Liver (tissue), 9 donors: ENCODE results near the gene VSTM2L. TPM values are rescaled to one million over a fixed set of nuclear protein-coding genes. Genes with fewer than 3 reads are reported as not detected.

Source experiments
- DNase-seq: peaks from one replicate; pipeline ENCODE4 v3.0.0-alpha.2; 2017; ENCODE audit warnings: low spot score
- H3K27ac ChIP-seq, 2 donors: one replicate each; pipeline ENCODE4 v1.7.0; 2013; ENCODE audit warnings: inconsistent platforms in 2 of 2, low read length in 2 of 2, control low read depth in 1 of 2, low read depth in 1 of 2, mild to moderate bottlenecking in 1 of 2
- H3K27me3 ChIP-seq, 4 donors: one replicate each; pipeline versions ENCODE4 v1.6.1 to v1.7.0; 2013; ENCODE audit warnings: low read length in 3 of 4, inconsistent platforms in 1 of 4, mild to moderate bottlenecking in 1 of 4, moderate library complexity in 1 of 4; ENCODE audit not compliant: control insufficient read depth in 4 of 4, insufficient read depth in 4 of 4
- H3K36me3 ChIP-seq, 4 donors: one replicate each; pipeline versions ENCODE4 v1.6.1 to v1.7.0; 2013; ENCODE audit warnings: low read length in 3 of 4, mild to moderate bottlenecking in 3 of 4, low read depth in 1 of 4, moderate library complexity in 1 of 4; ENCODE audit not compliant: control insufficient read depth in 4 of 4, insufficient read depth in 3 of 4
- H3K4me1 ChIP-seq, 4 donors: one replicate each; pipeline versions ENCODE4 v1.6.1 to v1.7.0; 2013; ENCODE audit warnings: low read length in 3 of 4, mild to moderate bottlenecking in 3 of 4, moderate library complexity in 1 of 4; ENCODE audit not compliant: control insufficient read depth in 4 of 4, insufficient read depth in 4 of 4
- H3K4me3 ChIP-seq, 3 donors: one replicate each; pipeline versions ENCODE4 v1.6.1 to v1.7.0; 2013; ENCODE audit warnings: low read length in 3 of 3, control low read depth in 1 of 3, low read depth in 1 of 3, mild to moderate bottlenecking in 1 of 3
- H3K9ac ChIP-seq, 2 donors: one replicate each; pipeline ENCODE4 v1.7.0; 2013; ENCODE audit warnings: low read length in 2 of 2, mild to moderate bottlenecking in 2 of 2, moderate library complexity in 2 of 2, control low read depth in 1 of 2, low read depth in 1 of 2
- H3K9me3 ChIP-seq, 4 donors: one replicate each; pipeline versions ENCODE4 v1.6.1 to v1.7.0; 2013; ENCODE audit warnings: low read length in 3 of 4; ENCODE audit not compliant: control insufficient read depth in 4 of 4
- EGR1 ChIP-seq, 2 donors: IDR thresholded peaks; 2 replicates each; pipeline ENCODE4 v1.6.1; 2016 to 2018; ENCODE audit warnings: antibody characterized with exemption in 2 of 2, low read depth in 2 of 2
- FOXA1 ChIP-seq: IDR thresholded peaks from 2 replicates; pipeline ENCODE4 v1.6.1; 2016; ENCODE audit warnings: antibody characterized with exemption
- FOXA2 ChIP-seq: IDR thresholded peaks from 2 replicates; pipeline ENCODE4 v1.6.1; 2016; ENCODE audit warnings: antibody characterized with exemption
- GABPA ChIP-seq, 2 donors: IDR thresholded peaks in 1 of 2; conservative IDR thresholded peaks in 1 of 2; 2 replicates each; pipeline ENCODE4 v1.6.1; 2016; ENCODE audit warnings: antibody characterized with exemption in 2 of 2, mild to moderate bottlenecking in 1 of 2, moderate library complexity in 1 of 2
- HNF4A ChIP-seq, 2 donors: conservative IDR thresholded peaks; 2 replicates each; pipeline ENCODE4 v1.6.1; 2016; ENCODE audit warnings: antibody characterized with exemption in 2 of 2, mild to moderate bottlenecking in 2 of 2
- HNF4G ChIP-seq: IDR thresholded peaks from 2 replicates; pipeline ENCODE4 v1.6.1; 2016; ENCODE audit warnings: antibody characterized with exemption
- JUND ChIP-seq, 2 donors: IDR thresholded peaks; 2 replicates each; pipeline ENCODE4 v1.6.1; 2016; ENCODE audit warnings: antibody characterized with exemption in 2 of 2
- MAX ChIP-seq: IDR thresholded peaks from 2 replicates; pipeline ENCODE4 v1.6.1; 2016; ENCODE audit warnings: antibody characterized with exemption
- NR2F2 ChIP-seq: IDR thresholded peaks from 2 replicates; pipeline ENCODE4 v1.6.1; 2016; ENCODE audit warnings: antibody characterized with exemption
- RAD21 ChIP-seq, 2 donors: IDR thresholded peaks; 2 replicates each; pipeline ENCODE4 v1.6.1; 2016; ENCODE audit warnings: antibody characterized with exemption in 2 of 2, mild to moderate bottlenecking in 2 of 2
- RXRA ChIP-seq, 2 donors: IDR thresholded peaks; 2 replicates each; pipeline ENCODE4 v1.6.1; 2017 to 2018; ENCODE audit warnings: antibody characterized with exemption in 2 of 2, mild to moderate bottlenecking in 1 of 2
- SP1 ChIP-seq: IDR thresholded peaks from 2 replicates; pipeline ENCODE4 v1.6.1; 2018; ENCODE audit warnings: antibody characterized with exemption, mild to moderate bottlenecking
- TAF1 ChIP-seq: conservative IDR thresholded peaks from 2 replicates; pipeline ENCODE4 v1.6.1; 2016; ENCODE audit warnings: antibody characterized with exemption, mild to moderate bottlenecking
- YY1 ChIP-seq: IDR thresholded peaks from 2 replicates; pipeline ENCODE4 v1.6.1; 2016; ENCODE audit warnings: antibody characterized with exemption, mild to moderate bottlenecking
- WGBS: extraction: QIAGEN DNeasy Blood & Tissue Kit; methylation state at CpG from one replicate; pipeline ENCODE4 v1.1.7; 2013; 5-methylcytosine and 5-hydroxymethylcytosine counted together
- polyA plus RNA-seq, 2 donors: library from polyadenylated mRNA; stranded (reverse) in 1 of 2; unstranded in 1 of 2; fragments of 200-250 nt in 1 of 2; fragments of >200 nt in 1 of 2; fragmentation: Nextera tagmentation in 1 of 2; extraction: Ambion mirVana in 1 of 2; gene quantifications; one replicate each; pipeline versions ENCODE4 v1.2.1 to v1.2.3, GENCODE V29; 2013 to 2015
- total RNA-seq, 2 donors: library from RNA; depleted of rRNA; stranded (reverse); fragments of >200 nt; gene quantifications; one replicate each; pipeline ENCODE4 v1.2.3, GENCODE V29; 2014
- TF ChIP-seq, protein P1 (sequence below): fragments of 150-350 bp; IDR thresholded peaks from 2 replicates; pipeline ENCODE4 v1.5.1; 2017; ENCODE audit warnings: improper control_type of control experiment, low read depth, low read length; ENCODE audit not compliant: missing input control
- TF ChIP-seq, protein P2 (sequence below): IDR thresholded peaks from 2 replicates; pipeline ENCODE4 v1.6.1; 2016; ENCODE audit warnings: antibody characterized with exemption
- TF ChIP-seq, protein P3 (sequence below): IDR thresholded peaks from 2 replicates; pipeline ENCODE4 v1.6.1; 2016; ENCODE audit warnings: antibody characterized with exemption
- TF ChIP-seq, protein P4 (sequence below): IDR thresholded peaks from 2 replicates; pipeline ENCODE4 v1.6.1; 2016; ENCODE audit warnings: antibody characterized with exemption, mild to moderate bottlenecking
- donor health status: healthy.
- donor health status: healthy.
- donor health status: healthy.
- donor health status: healthy.
- donor health status: healthy.

VSTM2L gene
- total and polyA plus RNA-seq, 4 donors: 0.31 to 0.79 (median 0.56) TPM

GRCh38 chr20:37914367-37914671, 11.4 kb downstream of the VSTM2L start (continued):
- no peak for TF ChIP-seq EGR1 (IDR thresholded peaks at IDR 0.05; ENCODE audit: low read depth in 2 of 2)
- TF ChIP-seq, protein P1, sequence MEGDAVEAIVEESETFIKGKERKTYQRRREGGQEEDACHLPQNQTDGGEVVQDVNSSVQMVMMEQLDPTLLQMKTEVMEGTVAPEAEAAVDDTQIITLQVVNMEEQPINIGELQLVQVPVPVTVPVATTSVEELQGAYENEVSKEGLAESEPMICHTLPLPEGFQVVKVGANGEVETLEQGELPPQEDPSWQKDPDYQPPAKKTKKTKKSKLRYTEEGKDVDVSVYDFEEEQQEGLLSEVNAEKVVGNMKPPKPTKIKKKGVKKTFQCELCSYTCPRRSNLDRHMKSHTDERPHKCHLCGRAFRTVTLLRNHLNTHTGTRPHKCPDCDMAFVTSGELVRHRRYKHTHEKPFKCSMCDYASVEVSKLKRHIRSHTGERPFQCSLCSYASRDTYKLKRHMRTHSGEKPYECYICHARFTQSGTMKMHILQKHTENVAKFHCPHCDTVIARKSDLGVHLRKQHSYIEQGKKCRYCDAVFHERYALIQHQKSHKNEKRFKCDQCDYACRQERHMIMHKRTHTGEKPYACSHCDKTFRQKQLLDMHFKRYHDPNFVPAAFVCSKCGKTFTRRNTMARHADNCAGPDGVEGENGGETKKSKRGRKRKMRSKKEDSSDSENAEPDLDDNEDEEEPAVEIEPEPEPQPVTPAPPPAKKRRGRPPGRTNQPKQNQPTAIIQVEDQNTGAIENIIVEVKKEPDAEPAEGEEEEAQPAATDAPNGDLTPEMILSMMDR: no peak
- TF ChIP-seq RAD21 (IDR thresholded peaks at IDR 0.05): no peak

DNA sequence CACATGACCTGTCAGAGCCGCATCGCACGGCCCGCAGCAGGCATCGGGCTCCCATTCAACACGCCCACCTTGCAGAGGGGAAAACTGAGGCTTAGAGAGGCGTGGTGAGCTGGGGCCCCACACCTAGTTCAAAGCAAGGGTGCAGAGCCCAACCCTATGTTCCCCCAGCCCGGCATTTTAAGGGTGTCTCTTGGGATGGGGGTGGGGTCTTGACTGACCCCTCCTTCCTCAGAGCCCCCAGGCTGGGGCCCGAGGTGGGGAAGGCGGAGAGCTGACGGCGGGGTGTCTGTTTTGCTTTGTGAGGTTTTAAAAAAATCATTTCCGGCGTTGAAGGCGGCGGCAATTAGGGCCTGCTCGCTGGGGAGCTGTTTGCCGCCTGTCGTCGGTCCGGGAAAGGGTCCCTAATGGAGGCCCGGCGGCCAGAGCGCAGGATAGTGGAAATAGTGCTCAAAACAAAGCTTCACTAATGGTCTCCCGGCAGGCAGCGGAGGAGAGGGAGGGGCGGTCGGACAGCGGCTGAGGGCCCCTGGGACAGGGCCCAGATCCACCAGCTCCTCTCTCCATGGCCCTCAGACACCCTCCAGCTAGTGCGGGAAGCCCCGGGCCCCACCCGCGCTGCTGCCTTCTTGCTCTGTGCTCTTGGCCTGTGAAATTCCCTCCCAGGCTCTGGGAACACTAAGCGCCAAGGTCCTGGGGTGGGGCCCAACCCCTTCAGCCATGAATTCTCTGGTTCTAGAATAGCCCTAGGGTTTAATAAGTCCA, 11.9 kb downstream of the VSTM2L start:
- no peak for DNase-seq
- H3K9me3 ChIP-seq: no peaks in the 10 kb centered on the region
- TF ChIP-seq, protein P2, sequence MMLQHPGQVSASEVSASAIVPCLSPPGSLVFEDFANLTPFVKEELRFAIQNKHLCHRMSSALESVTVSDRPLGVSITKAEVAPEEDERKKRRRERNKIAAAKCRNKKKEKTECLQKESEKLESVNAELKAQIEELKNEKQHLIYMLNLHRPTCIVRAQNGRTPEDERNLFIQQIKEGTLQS: no peak
- no peak for TF ChIP-seq YY1
- TF ChIP-seq RAD21 (IDR thresholded peaks at IDR 0.05): no peak
- no peak for TF ChIP-seq HNF4G
- no peak for TF ChIP-seq HNF4A (conservative IDR thresholded peaks at IDR 0.05)
- TF ChIP-seq TAF1: no peak
- TF ChIP-seq RXRA (IDR thresholded peaks at IDR 0.05): no peak
- no peak for TF ChIP-seq NR2F2
- no peak for TF ChIP-seq FOXA2
- TF ChIP-seq MAX: no peak
- TF ChIP-seq FOXA1: no peak
- TF ChIP-seq, protein P3, sequence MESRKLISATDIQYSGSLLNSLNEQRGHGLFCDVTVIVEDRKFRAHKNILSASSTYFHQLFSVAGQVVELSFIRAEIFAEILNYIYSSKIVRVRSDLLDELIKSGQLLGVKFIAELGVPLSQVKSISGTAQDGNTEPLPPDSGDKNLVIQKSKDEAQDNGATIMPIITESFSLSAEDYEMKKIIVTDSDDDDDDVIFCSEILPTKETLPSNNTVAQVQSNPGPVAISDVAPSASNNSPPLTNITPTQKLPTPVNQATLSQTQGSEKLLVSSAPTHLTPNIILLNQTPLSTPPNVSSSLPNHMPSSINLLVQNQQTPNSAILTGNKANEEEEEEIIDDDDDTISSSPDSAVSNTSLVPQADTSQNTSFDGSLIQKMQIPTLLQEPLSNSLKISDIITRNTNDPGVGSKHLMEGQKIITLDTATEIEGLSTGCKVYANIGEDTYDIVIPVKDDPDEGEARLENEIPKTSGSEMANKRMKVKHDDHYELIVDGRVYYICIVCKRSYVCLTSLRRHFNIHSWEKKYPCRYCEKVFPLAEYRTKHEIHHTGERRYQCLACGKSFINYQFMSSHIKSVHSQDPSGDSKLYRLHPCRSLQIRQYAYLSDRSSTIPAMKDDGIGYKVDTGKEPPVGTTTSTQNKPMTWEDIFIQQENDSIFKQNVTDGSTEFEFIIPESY: no peak
- H3K4me3 ChIP-seq: no peak overlapping the region
- 19% methylated on average over 34 of the region's 34 CpGs for WGBS
- H3K27ac ChIP-seq: no peak overlapping the region
- peaks cover 0 to 10% (median 3%) of the 10 kb centered on the region in 4 donors for H3K4me1 ChIP-seq
- H3K9ac ChIP-seq: no peak overlapping the region
- H3K36me3 ChIP-seq: no peaks in the 10 kb centered on the region
- no peaks in the 10 kb centered on the region for H3K27me3 ChIP-seq

DNA sequence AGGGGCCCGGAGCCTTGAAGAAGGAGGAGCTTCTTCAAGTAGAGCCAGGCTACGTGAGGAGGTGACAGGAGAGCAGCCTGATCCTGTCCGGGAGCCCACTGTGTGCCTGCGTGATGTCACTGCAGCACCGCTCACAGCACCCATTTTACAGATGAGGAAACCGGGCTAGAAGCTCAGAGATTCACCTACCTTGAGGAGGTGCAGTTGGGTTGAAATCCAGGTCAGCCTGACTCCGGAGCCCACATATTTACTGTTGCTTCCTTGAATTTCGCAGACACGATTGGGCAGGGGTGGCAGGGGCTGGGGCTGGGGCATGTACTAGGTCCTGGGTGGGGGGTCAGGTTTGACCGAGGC, 12.5 kb downstream of the VSTM2L start:
- H3K4me1 ChIP-seq: peaks cover 0 to 10% (median 3%) of the 10 kb centered on the region in 4 donors
- no peak for DNase-seq
- no peak overlapping the region for H3K9ac ChIP-seq
- no peak overlapping the region for H3K27ac ChIP-seq
- H3K27me3 ChIP-seq: no peaks in the 10 kb centered on the region
- WGBS: 65% methylated on average over 10 of the region's 10 CpGs
- no peak overlapping the region for H3K4me3 ChIP-seq
- no peaks in the 10 kb centered on the region for H3K36me3 ChIP-seq
- no peaks in the 10 kb centered on the region for H3K9me3 ChIP-seq
- TF ChIP-seq RAD21 (IDR thresholded peaks at IDR 0.05): no peak
- TF ChIP-seq RXRA (IDR thresholded peaks at IDR 0.05): no peak
- TF ChIP-seq SP1: no peak
- TF ChIP-seq YY1: no peak
- no peak for TF ChIP-seq HNF4G
- TF ChIP-seq MAX: no peak
- TF ChIP-seq GABPA (IDR thresholded peaks at IDR 0.05 in 1 of 2, conservative IDR thresholded peaks at IDR 0.05 in 1 of 2): no peak
- TF ChIP-seq FOXA2: no peak
- no peak for TF ChIP-seq JUND (IDR thresholded peaks at IDR 0.05)
- TF ChIP-seq, protein P2: no peak
- TF ChIP-seq EGR1 (IDR thresholded peaks at IDR 0.05; ENCODE audit: low read depth in 2 of 2): no peak
- TF ChIP-seq, protein P4, sequence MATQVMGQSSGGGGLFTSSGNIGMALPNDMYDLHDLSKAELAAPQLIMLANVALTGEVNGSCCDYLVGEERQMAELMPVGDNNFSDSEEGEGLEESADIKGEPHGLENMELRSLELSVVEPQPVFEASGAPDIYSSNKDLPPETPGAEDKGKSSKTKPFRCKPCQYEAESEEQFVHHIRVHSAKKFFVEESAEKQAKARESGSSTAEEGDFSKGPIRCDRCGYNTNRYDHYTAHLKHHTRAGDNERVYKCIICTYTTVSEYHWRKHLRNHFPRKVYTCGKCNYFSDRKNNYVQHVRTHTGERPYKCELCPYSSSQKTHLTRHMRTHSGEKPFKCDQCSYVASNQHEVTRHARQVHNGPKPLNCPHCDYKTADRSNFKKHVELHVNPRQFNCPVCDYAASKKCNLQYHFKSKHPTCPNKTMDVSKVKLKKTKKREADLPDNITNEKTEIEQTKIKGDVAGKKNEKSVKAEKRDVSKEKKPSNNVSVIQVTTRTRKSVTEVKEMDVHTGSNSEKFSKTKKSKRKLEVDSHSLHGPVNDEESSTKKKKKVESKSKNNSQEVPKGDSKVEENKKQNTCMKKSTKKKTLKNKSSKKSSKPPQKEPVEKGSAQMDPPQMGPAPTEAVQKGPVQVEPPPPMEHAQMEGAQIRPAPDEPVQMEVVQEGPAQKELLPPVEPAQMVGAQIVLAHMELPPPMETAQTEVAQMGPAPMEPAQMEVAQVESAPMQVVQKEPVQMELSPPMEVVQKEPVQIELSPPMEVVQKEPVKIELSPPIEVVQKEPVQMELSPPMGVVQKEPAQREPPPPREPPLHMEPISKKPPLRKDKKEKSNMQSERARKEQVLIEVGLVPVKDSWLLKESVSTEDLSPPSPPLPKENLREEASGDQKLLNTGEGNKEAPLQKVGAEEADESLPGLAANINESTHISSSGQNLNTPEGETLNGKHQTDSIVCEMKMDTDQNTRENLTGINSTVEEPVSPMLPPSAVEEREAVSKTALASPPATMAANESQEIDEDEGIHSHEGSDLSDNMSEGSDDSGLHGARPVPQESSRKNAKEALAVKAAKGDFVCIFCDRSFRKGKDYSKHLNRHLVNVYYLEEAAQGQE: no peak
- TF ChIP-seq HNF4A (conservative IDR thresholded peaks at IDR 0.05): no peak
- TF ChIP-seq TAF1: no peak
- TF ChIP-seq, protein P3: no peak
